Chondrocyte (in vitro differentiated cells): ENCODE data around the gene LRRC73. TPM values are rescaled to one million over a fixed set of nuclear protein-coding genes. Genes with fewer than 3 reads are reported as not detected.
"Not testable (repeated sequence)": the region's sequence is repeated elsewhere in the genome, so short reads cannot be mapped to it uniquely, and the experiment has no call there.

ENCODE experiments used
- DNase-seq: peaks from one replicate; pipeline ENCODE4 v3.0.0; 2021; ENCODE audit warnings: mixed read lengths, low spot score
- H3K27ac Mint-ChIP-seq: one replicate; pipeline ENCODE4 v1.8.0; 2021; ENCODE audit warnings: mild to moderate bottlenecking, moderate library complexity, mixed read lengths; ENCODE audit not compliant: unreplicated experiment
- H3K27me3 Mint-ChIP-seq: 2 replicates; pipeline ENCODE4 v1.8.0; 2021; ENCODE audit warnings: low read depth, mixed read lengths
- H3K36me3 Mint-ChIP-seq: 2 replicates; pipeline ENCODE4 v1.8.0; 2021; ENCODE audit warnings: low read depth, mixed read lengths
- H3K4me1 Mint-ChIP-seq: 2 replicates; pipeline ENCODE4 v1.8.0; 2021; ENCODE audit warnings: low read depth, mild to moderate bottlenecking, mixed read lengths
- H3K4me3 Mint-ChIP-seq: one replicate; pipeline ENCODE4 v1.8.0; 2021; ENCODE audit warnings: mild to moderate bottlenecking, moderate library complexity, mixed read lengths; ENCODE audit not compliant: unreplicated experiment
- H3K9me3 Mint-ChIP-seq: 2 replicates; pipeline ENCODE4 v1.8.0; 2021; ENCODE audit warnings: low read depth, mixed read lengths
- total RNA-seq: library from RNA; stranded (reverse); gene quantifications from 3 replicates; pipeline ENCODE4 v1.2.1, GENCODE V29; 2021
- TF ChIP-seq, protein P1 (sequence below): fragments of 200-600 bp; sonication (generic); IDR thresholded peaks from 2 replicates; pipeline ENCODE4 v1.5.0; 2021; ENCODE audit warnings: antibody characterized with exemption, mild to moderate bottlenecking, moderate library complexity

The LRRC73 gene
- total RNA-seq, 1 donor from 2014 or later = 0.62 TPM

DNA sequence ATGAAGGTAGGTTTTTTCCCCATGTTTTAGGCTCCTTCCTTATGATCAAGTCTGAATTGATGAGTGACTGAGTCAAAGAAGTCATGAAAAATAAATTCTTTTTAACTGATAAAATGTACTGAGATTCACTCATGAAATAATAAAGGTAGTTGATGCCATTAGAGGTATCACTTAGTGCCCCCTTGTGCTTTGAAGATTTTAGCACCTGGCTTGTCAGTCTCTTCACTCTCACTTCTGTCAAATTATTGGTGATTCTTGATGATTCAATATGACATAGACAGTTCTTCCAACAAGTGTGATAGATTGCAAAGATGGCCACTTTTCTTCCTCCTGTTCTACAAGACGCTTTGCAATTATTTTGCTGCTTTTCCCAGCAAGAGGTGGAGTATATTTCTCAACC, 50.6 kb downstream of the LRRC73 start:
- DNase-seq = no peak
- Mint-ChIP-seq H3K9me3 (no peaks in the 10 kb centered on the region), H3K4me1 (peaks cover 13% of the 10 kb centered on the region), H3K36me3 (no peaks in the 10 kb centered on the region), H3K4me3 (no peak overlapping the region), H3K27ac (no peak overlapping the region), H3K27me3 (peaks cover 37% of the 10 kb centered on the region)
- TF ChIP-seq, protein P1, sequence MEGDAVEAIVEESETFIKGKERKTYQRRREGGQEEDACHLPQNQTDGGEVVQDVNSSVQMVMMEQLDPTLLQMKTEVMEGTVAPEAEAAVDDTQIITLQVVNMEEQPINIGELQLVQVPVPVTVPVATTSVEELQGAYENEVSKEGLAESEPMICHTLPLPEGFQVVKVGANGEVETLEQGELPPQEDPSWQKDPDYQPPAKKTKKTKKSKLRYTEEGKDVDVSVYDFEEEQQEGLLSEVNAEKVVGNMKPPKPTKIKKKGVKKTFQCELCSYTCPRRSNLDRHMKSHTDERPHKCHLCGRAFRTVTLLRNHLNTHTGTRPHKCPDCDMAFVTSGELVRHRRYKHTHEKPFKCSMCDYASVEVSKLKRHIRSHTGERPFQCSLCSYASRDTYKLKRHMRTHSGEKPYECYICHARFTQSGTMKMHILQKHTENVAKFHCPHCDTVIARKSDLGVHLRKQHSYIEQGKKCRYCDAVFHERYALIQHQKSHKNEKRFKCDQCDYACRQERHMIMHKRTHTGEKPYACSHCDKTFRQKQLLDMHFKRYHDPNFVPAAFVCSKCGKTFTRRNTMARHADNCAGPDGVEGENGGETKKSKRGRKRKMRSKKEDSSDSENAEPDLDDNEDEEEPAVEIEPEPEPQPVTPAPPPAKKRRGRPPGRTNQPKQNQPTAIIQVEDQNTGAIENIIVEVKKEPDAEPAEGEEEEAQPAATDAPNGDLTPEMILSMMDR = no peak

DNA sequence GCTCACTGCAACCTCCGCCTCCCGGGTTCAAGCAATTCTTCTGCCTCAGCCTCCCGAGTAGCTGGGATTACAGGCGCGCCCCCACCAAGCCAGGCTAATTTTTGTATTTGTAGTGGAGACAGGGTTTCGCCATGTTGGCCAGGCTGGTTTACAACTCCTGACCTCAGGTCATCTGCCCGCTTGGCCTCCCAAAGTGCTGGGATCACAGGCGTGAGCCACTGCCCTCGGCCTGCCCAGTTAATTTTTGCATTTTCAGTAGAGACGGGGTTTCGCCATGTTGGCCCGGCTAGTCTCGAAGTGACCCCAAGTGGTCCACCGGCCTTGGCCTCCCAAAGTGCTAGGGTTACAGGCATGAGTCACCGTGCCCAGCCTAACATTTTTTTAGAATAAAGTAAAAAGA, 52.0 kb downstream of the LRRC73 start:
- not testable (repeated sequence) for H3K4me3 Mint-ChIP-seq
- Mint-ChIP-seq H3K27me3 (peaks cover 33% of the 10 kb centered on the region), H3K4me1 (peaks cover 22% of the 10 kb centered on the region)

DNA sequence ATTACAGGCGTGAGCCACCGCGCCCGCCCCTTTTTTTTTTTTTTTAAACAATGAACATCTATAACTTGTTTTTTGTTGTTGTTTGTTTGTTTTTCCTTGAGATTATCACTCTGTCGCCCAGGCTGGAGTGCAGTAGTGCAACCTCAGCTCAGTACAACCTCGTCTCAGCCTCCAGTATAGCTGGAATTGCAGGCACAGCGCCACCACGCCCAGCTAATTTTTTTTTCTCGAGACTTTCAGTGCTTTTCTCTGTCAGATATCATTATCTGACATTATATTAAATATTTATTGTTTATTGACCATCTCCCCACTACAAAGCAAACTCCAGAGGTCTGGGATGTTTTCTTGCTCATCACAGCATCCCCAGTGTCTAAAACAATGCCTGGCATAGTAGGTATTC, 52.5 kb downstream of the LRRC73 start:
- H3K9me3 Mint-ChIP-seq = no peaks in the 10 kb centered on the region
- TF ChIP-seq, protein P1 = peak; percentile 18
- H3K36me3 Mint-ChIP-seq = peaks cover 2% of the 10 kb centered on the region
- H3K4me3 Mint-ChIP-seq = no peak overlapping the region
- no peak overlapping the region for H3K27ac Mint-ChIP-seq
- H3K4me1 Mint-ChIP-seq = peaks cover 22% of the 10 kb centered on the region
- DNase-seq = no peak
- peaks cover 29% of the 10 kb centered on the region for H3K27me3 Mint-ChIP-seq

More for the DNA sequence above, 52.0 kb downstream of the LRRC73 start:
- not testable (repeated sequence) for H3K27ac Mint-ChIP-seq, DNase-seq, H3K9me3 Mint-ChIP-seq, H3K36me3 Mint-ChIP-seq

Other genes with a start within 250 kb of the LRRC73 start
- gene SLC22A7, start 212.1 kb downstream of the LRRC73 start, total RNA-seq = not detected in 3 replicates
- 0.47 to 0.94 TPM (median 0.72 TPM) in 3 replicates for gene CRIP3, start 201.5 kb downstream of the LRRC73 start, total RNA-seq
- 18.7 to 23.6 TPM (median 19.8 TPM) in 3 replicates for gene ZNF318, start 140.7 kb downstream of the LRRC73 start, total RNA-seq
- gene ABCC10, start 82.8 kb downstream of the LRRC73 start, total RNA-seq = 42.5 to 43.2 TPM (median 43.1 TPM) in 3 replicates
- 0.29 to 1.3 TPM (median 1.1 TPM) in 3 replicates for gene DLK2, start 54.8 kb downstream of the LRRC73 start, total RNA-seq
- 27.7 to 35.3 TPM (median 31.0 TPM) in 3 replicates for gene TJAP1, start 32.8 kb downstream of the LRRC73 start, total RNA-seq
- 131 to 142 TPM (median 133 TPM) in 3 replicates for gene YIPF3, start 6.6 kb upstream of the LRRC73 start, total RNA-seq
- gene POLR1C, start 6.7 kb upstream of the LRRC73 start, total RNA-seq = 19.3 to 28.2 TPM (median 20.1 TPM) in 3 replicates
- 32.4 to 42.7 TPM (median 38.7 TPM) in 3 replicates for gene XPO5, start 65.7 kb upstream of the LRRC73 start, total RNA-seq
- gene POLH, start 65.8 kb upstream of the LRRC73 start, total RNA-seq = 21.2 to 28.4 TPM (median 25.8 TPM) in 3 replicates
- 49.5 to 131 TPM (median 126 TPM) in 3 replicates for gene GTPBP2, start 118.9 kb upstream of the LRRC73 start, total RNA-seq
- 14.3 to 24.9 TPM (median 22.8 TPM) in 3 replicates for gene MAD2L1BP, start 125.5 kb upstream of the LRRC73 start, total RNA-seq
- gene RSPH9, start 134.7 kb upstream of the LRRC73 start, total RNA-seq = 0.22 to 0.38 TPM (median 0.22 TPM) in 3 replicates
- 26.3 to 27.4 TPM (median 26.8 TPM) in 3 replicates for gene MRPS18A, start 177.4 kb upstream of the LRRC73 start, total RNA-seq